ENCODE measurements around the gene ZFY.

ZFY gene

DNA sequence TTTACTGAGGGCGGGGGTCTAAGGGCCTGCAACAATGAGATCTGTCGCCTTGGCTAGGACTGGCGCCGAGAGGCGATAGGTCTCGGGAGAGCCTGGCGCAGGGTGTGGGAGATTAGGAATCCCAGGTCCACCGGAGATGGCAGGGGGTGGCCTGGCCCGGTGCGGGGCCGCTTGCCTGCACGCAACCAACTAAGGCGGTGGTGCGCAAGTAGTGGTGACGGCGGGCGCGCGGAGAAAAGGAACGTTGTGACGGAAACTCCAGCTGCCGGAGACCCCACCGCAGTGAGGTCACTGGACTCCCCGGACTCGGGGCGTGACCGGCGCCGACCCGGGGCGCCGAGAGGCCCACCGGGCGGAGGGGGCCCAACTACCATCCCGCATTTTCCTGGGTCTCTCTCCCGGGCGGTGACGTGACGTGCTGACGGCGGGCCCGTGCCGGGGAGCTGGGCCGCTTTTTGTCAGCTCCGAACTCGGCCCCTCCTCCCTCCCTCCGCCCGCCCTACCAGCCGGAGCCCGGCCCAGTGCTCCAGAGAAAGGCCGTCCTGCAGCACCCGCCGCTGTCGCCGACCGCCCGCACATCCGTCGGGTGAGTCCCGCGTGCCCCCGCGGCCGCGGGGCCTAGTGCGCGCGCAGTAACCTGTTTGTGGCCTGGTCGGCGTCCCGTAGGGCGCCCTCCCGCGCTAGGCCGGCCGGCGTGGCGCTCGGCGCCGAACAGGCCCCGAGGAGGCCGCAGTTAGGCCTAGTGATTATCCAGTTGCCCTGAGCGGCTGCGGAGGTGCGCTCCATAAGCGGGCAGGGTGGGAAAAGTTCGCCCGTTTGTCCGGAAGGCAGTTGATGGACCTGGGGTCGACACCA lies at the start of gene ZFY:
Gene ZFY (plus strand): TSS at position 521 of the 855 bp plus-strand sequence. CDS start 18,556 bp downstream, outside the sequence.
- no peak for DNase-seq (ENCODE audit: low spot score)

DNA sequence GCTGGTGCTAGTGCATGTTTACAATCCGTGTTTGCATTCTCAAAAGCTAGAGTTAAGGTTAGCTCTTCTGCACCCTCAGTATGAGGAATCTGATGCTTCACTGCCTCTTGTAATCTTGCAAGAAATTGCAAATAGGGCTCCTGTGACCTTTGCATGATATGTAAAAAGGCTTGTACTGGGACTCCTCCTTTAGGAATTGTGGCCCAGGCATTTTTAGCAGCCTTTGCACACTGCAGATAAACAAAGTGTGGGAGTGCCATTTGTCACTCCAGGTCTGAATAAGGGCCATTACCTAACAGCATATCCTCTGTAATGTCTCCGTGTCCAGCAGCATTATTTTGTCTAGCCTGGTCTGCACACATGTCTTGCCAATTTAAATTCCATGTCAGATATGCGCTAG lies 49.3 kb upstream of the ZFY start:
- DNase-seq (ENCODE audit: low spot score) = no peak

DNA sequence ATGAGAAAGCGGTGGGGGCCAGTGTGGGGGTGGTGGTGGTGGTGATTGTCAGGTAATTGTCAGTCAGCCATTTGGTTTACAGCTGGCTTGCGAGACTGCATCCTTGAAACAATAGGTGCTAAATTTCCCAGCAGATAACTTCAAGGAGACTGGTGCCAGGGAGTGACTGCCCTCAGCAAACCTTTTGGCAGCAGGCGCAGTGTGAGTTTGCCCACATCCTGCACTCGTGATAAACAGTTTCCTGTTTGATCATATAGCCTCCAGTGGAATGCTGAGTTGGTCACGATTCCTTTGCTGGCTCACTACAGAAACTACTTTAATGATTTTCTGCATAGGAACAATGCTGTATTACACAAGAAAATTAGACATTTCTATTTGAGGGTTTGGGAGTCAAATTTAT lies 47.8 kb upstream of the ZFY start:
- no peak for DNase-seq (ENCODE audit: low spot score)

DNA sequence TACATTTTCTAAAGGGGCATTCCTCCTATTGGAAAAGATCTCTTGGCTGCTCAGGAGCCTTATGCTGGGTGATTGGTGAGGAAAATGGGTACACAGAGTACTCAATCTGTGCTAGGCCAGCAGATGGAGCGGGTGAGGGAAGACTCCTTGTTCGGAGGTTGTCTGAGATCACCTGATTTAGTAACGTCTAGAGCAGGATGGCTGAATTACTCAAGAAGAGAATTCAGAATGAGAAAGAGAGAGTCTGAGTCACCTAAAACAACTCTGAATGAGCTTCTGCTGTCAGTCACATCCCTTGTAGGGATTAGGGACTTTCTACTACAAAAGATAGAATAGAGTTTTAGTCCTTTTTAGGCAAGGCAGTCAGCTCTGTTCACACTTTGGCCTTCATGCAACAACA lies 47.2 kb upstream of the ZFY start:
- no peak for DNase-seq (ENCODE audit: low spot score)

DNA sequence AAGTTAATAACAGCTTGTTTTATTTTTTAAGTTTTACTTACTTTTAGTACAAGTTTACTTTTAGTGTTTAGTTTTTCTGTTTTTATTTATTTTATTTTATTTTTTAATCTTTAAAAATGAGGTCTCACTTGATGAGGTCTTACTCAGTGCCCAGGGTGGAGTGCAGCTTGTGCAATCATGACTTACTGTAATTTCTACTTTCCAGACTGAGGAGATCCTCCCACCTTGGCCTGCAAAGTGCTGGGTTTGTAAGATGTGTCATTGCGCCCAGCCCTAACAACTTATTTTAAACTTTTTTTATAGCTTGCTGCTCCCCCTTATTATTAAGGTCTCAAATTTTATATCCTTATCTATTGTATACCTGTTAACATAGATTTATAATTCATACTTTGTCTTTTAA lies 41.7 kb upstream of the ZFY start:
- no peak for DNase-seq (ENCODE audit: low spot score)

DNA sequence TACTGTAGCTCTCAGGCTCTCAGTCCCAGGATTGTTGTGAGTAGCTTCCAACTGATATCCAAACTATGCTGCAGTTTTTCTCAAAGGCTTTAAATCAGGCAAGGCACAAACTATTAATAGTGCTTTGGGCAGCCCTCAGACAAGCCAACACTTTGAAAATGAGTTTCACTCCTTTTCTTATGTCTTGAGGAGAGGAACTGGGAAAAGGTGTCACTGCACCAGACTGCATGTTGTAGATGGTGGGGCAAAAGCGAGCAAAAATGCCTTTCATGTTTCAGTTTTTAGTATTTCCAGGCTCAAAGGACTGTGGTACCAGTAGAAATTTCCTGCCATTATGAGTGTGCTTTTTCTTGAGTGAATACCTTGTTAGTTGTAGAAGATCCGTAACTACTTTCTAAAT lies 39.1 kb upstream of the ZFY start:
- no peak for DNase-seq (ENCODE audit: low spot score)

DNA sequence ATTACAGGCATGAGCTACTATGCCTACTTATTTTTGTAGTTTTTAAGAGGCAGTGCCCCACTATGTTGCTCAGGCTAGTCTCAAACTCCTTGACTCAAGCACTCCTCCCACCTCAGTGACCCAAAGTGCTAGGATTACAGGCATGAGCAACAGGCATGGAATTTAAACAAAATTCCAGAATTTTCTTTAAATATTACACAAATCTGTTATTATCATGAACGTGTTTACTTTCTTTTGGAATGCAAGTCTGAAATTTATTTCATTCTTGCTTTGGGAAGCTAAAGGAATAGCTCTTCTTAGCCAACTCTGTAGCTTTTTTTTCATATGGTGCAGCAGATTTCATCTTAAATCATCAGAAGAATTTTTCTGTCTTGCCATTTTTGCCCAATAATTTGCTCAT lies 27.8 kb upstream of the ZFY start:
- no peak for DNase-seq (ENCODE audit: low spot score)

DNA sequence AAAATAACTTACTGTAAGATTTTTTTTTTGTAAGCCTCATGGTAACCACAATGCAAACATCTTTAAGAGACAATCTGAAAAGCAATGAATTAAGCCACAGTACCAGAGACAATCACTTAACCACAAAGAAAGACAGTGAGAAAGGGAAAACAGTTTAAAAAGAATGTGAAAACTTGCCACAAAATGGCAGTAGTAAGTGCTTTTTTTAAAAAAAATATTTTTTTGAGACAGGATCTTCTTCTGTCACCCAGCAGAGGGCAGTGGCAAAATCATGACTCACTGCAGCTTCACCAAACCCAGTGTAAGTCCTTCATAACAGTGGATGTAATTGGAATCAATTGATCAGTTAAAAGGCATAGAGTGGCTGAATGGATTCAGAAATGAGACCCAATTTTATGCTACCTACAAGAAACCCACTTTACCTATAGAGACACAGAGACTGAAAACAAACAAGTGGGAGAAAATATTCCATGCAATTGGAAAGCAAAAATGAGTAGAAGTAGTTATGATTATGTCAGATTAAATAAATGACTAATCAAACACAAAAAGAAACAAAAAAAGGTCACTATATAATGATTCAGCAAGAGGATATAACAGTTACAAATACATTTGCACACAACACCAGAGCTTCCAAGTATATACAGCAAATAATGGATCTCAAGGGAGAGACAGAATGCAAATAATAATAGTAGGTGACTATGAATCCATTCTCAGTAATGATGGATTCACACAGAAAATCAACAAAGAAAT lies 21.9 kb upstream of the ZFY start:
- no peak for DNase-seq (ENCODE audit: low spot score)

DNA sequence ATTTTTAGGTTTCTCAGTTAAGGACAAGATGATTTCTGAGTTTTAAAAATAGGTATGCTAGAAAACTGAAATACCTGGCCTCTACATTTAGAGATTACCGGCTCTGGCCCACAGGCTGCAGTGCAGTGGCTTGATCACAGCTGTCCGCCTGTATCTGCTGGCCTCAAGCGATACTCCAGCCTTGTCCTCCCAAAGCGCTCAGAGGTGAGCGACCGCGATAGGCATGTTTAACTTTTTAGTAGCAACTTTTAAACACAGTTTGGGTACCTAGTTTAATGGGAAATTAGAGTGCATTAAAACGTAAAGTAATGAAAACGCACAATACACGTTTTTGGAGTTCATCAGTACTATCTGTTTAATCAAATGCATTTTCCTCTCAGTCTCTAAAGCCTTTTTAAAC lies 1.1 kb upstream of the ZFY start:
- DNase-seq (ENCODE audit: low spot score) = no peak

DNA sequence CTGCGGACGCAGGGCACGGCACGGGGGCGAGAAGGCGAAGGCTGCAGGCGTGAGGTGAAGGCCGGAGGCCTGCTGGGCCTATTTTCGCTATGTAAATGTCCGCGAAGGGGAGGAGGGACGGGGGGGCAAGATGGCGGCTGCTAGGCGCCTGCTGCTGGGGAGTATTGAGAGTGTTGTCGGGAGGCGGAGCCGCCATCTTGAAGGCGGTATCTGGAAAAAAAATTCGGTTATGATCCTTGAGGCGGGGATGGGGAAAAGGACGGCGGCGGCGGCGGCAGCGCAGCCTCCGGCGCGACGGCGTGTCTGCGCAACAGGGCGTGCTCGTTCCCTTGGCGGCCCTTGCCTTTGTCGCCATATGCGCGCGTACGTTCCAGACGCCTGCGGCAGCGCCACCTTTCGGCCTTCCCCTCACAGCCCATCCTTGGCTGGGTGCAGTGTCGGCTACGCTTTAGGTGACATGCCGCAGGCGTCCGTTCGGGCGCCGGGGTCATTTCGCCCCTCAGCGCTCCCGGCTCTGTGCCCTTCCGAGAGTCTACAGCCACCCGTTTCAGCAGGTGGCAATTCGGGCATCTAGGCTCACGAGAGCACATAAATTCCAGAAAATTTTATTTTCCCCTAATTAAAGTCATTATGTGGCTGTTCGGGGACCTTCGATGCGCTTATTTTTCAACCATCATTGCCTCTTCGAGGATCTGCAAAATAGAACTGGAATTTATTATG lies 695 bp downstream of the ZFY start:
- DNase-seq (ENCODE audit: low spot score) = no peak

DNA sequence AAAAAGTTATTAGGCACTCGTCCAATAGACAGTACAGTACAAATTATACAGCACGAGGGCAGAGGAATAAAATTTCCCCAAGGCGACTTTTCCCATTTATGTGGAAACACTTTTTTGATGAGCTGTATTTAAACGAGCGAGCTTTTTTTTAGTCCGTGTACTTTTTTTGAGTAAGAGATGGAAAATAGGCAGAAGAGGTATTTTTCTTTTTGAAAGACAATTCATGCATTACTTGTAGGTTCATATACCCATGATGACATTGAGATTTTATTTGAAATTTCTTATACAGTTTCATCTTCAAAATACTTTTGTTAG lies 1.2 kb downstream of the ZFY start:
- no peak for DNase-seq (ENCODE audit: low spot score)

DNA sequence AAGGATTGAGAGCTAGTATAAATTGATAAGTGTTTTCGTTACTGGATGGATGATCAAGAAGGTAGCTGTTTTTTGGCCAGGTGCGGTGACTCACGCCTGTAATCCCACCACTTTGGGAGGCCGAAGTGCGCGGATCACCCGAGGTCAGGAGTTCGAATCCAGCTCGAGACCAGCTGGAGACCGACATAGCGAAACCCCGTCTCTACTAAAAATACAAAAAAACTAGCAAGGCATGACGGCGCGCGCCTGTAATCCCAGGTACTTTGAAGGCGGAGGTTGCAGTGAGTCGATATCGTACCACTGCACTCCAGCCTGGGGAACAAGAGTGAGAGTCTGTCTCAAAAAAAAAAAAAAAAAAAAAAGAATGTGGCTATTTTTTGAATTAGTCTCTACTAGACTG lies 2.0 kb downstream of the ZFY start:
- no peak for DNase-seq (ENCODE audit: low spot score)

DNA sequence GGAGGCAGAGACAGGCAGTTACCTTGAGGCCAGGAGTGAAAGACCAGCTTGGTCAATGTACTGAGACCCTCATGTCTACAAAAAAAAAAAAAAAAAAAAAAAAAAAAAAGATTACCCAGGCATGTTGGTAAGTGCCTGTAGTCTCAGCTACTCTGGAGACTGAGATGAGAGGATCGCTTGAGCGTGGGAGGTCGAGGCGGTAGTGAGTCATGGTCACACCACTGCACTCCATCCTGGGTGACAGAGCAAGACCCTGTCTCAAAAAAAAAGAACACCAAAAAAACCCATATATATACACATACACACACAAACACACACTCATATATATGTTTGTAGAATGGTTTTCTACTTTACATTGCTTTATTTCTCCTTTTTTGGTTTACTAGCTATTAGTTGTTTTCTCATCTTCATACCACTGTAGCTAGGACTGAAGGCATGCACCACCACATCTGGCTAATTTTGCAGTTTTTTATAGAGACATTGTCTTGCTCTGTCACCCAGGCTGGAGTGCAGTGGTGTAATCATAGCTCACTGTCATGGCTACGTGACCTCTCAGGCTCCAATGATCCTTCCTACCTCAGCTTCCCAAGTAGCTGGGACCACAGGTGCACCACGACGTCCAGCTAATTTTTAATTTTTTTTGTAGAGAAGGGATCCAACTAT lies 14.5 kb downstream of the ZFY start:
- no peak for DNase-seq (ENCODE audit: low spot score)

DNA sequence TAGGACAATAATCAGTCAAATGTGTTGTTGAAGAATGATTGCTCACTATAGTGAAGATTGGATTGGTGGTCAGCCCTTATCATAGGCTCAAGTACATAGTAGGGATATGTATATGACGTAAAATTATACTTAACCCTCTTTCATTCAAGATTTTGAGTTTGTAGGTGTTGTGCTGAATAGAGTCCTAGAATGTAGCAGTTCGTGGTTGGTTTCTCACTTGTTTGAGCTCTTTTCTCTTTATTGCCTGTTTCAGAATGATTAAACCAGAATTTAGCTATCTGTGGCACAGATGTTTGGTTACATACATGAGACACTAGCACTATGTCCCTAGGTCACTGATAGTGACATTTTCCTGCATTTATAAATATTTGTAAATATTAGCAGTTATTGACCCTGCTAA lies 15.5 kb downstream of the ZFY start:
- no peak for DNase-seq (ENCODE audit: low spot score)

DNA sequence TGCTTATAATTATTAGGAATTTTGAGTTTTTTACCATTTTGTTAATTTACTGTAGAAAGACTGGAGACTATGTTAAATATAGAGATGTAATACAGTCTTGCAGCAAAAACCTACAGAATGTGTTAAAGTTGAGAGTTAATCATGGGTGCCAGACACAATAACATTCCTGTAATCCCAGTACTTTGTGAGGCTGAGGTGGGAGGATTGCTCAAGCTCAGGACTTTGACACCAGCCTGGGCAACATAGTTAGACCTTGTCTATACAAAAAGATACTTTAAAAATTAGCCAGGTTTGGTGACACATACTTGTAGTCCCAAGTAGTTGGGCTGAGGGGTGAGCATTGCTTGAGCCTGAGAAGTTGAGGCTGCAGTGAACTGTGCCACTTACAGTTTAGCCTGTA lies 17.7 kb downstream of the ZFY start:
- DNase-seq (ENCODE audit: low spot score) = no peak

DNA sequence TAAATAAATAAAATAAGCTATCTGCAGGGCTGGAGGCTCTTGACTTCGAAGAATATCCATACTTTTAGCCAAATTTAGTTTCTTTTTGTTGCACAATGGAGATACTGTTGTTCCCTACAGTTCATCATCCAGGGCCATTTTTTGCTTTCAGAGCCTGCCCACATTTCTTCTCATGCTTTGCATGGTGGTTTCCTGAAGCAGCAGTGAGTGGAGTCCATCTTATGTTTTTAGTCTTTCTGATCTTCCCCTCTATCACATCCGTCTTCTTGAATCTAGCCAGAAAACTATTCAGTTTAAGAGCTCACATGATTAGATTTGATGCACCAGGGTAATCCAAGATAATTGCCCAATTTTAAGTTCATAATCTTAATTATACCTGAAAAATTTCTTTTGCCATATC lies 19.6 kb downstream of the ZFY start:
- DNase-seq (ENCODE audit: low spot score) = no peak

DNA sequence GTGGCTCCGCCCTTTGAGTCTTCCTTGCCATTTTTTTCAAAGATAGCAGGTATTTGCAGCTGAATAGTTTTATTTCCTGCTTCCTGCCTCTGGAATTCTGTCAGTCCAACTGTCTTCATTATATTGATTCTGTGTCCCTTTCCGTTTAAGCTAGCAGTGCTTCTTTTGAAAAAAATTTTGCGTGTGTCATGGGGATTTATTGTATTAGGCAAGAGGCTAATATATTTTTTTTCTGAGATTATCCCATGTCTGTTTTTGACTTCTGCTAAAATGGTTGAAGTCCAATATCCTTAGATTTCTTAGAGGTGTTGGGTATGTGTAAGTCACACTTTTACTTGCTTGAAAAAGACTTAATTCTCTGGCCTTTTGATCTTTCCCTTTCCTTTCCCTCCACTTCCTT lies 20.4 kb downstream of the ZFY start:
- no peak for DNase-seq (ENCODE audit: low spot score)

DNA sequence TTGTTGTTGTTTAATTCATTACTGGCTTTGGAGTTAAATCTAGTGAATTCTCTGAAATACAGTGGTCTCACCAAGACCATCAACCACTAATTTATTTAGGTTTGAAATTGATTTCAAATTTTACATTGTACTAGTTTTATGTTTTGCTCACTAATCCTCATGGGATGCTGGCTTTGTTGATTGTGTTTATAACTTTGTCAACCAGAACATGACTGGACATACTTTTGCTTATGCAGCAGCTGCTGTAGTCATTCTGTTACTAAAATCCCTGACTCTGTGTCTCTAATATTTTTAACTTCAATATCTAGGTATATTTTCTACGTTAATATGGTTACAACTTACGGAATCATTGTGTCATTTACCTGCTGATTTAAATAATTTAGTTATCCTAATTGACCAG lies 26.9 kb downstream of the ZFY start:
- no peak for DNase-seq (ENCODE audit: low spot score)

DNA sequence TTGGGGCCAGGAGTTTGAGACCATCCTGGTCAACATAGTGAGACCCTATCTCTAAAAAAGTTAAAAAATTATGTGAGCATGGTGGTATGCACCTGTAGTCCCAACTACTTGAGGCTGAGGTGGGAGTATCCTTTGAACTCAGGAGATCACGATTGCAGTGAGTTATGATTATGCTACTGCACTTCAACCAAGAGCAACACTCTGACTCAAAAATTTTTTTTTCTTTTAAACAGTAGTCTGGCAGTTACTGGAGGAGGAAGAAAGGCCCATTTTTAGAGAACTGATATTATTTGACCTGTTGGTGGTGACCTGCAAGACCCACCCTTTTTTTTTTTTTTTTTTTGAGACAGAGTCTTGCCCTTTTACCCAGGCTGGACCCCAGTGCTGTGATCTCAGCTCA lies 29.6 kb downstream of the ZFY start:
- no peak for DNase-seq (ENCODE audit: low spot score)

DNA sequence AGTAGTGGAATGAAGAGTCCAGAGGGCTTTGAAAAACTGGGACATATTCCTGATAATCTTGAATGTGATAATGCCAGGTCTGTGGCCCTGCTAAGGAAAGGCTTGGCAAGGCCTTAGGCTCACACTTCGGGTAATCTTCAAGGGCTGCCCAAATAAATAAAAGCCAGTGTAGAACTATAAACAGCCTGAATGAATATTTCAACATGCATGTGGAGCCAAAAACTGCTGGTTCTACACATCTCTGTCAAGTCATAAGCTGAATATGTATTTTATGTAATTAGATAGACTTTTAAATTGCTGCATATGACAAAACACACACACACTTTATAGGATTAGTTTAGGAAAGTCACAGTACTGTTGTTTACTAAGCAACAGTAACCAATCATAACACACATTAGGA lies 30.4 kb downstream of the ZFY start:
- no peak for DNase-seq (ENCODE audit: low spot score)

DNA sequence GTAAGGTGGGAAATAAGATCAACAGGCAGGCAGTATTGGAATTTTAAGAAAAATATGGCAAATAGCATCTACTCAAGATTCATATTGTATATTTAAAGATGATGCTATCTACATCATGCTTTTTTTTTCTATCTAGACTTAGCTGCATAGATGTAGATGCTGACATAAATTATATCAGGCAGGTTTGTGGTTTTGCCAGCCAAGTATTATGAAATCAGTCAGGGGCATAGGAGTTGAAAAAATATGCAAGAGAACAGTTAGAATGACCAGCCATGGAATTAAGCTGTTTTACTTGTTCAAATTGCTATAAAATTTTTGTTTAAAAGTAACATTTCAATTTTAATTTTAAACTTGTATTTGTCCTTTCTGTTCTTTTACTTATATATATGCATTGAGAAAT lies 34.4 kb downstream of the ZFY start:
- DNase-seq (ENCODE audit: low spot score) = no peak

DNA sequence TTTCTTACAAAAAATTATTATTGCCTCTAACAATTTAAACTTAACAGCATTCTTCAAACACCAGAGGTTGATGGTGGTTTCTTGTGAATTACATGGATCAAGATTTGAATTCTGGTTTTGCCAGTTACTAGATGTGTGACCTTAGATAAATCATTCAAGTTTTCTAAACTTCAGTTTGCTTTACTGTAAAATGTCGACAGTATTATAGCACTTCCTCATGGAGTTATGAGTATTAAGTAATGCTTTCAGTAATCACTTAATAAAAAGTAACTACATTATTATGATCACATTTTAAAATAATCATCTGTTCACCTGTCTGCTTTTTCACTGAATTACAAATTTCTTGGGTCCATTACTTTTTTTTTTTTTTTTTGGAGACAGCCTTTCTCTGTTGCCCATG lies 37.5 kb downstream of the ZFY start:
- no peak for DNase-seq (ENCODE audit: low spot score)

Data from activated CD4-positive, alpha-beta T cell treated with anti-CD3 and anti-CD28 coated beads, Interleukin-2, Interleukin-4, amounts not matched to agents 100 ng/mL and 50 ng/mL, durations not matched to agents 16 hours and 8 hours (primary cell).